Dedifferentiated amniotic fluid mesenchymal stem cell (primary cell): ENCODE measurements around the gene ACAN.

ENCODE experiments used
- DNase-seq: peaks from one replicate; pipeline ENCODE4 v3.0.0-alpha.2; 2016; ENCODE audit errors: extremely low spot score

ACAN gene

DNA sequence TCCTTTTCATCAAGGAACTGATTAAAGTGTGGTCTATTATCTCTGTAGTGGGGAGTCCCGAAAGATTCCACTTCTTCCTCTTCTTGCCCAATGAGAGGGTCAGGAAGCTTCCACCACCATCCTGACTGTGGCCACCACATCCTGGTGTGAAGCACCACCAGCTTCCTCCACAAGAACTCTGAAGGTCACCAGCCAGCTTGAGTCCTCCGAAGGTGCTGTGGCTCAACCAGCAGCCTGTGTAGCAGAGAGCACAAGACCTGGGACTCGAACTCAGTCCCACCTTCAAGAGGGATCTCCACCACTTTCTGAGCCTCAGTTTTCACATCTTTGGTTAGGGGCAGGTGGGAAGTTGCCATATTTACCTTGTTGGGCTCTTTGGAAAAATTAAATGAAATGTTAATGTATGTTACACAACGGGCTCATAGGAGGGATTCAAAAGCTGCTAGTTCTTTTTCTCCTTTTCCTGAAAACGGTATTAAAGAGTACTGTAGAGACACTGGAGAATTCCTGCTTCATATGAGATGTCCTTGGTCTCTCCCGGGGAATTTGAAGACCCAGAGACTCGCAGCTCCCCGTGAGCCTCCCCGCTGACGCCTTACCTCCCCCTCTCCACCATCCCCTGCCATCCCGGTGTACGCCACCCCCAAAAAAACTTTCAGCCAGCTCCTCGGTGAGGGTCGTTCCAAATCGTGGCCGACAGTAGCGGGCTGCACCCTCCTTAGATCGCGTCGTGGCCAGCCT is 816 bp upstream of the ACAN start:
- DNase-seq = no peak

DNA sequence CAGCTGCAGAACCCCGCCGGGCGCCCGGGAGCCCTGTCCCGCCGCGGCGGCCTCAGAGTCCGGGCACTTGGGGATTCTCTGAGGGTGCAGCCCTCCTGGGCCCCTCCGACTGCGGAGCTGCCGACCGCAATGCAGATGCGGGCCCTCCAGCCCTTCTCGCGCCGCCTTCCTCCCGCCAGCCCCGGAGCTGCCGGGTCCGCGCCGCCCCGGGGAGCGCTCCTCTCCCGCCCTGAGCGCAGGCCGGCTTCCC is 320 bp upstream of the ACAN start:
- no peak for DNase-seq

DNA sequence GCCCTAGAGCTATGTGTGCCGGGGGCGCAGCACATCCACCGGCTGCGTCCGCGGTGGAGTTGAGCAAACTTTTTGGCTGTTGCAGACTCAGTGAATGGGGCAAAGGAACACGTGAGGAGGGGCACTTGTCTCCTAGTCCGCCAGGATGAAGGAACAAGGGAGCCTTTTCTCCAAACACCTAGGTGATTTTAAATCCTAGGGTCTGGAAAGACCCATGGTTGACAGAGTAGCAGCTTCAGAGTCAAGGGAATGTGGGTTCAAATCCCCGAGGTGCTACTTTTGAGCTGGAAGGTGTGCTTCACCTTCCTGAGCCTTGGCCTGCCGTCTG is 648 bp downstream of the ACAN start:
- DNase-seq = no peak

DNA sequence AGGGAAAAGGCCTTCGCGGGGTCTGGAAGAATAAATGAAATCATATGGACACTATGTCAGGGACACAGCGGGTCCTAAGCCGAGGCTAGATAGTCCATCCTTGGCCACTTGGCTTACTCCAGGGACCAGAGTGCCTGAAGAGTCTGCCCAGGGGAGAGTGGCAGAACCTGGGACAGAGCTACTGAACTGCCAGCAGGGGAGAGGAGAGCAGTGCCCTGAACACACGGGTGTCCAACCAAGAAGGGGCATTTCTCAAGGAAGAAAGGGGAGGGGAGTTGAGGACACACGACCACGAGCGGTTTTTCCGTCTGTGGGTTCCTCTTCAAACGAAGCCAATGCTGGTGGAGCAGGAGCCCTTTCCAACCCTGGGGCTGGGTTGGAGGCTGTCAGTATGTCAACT is 1.0 kb downstream of the ACAN start:
- DNase-seq = no peak

DNA sequence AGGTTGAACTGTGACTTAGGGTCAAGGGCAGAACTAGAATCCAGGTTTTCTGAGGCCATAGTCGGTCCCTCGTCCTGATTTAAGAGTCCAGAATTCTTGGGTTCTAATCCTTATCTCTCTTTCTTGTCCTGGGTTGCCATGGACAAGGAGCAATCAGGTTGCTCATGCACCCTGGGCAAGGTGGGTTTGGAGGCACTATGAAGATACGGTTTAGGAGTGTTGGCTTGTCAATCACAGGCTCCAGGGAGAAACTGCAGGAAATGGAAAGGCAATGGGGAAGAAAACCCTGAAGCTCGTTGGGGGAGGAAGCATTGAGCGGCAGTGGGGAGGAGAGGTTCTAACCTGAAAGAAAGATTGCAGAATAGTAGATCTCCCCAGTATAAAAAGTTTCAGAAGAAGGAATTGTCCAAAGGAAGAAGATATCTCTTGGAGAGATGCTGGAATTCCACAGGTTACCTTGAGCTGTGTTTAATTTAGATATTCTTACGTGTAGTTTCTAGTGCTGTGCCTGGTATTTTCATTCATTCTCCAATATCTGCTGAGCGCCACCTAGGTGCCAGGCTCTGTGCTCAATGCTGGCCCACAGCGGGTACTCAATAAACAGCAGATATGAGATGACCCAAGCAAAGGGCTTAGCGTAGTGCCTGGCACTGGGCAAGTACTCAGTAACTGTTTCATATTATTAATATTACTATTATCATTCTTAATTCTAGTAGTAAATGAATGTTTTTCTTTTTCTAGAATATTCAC is 2.0 kb downstream of the ACAN start:
- no peak for DNase-seq

DNA sequence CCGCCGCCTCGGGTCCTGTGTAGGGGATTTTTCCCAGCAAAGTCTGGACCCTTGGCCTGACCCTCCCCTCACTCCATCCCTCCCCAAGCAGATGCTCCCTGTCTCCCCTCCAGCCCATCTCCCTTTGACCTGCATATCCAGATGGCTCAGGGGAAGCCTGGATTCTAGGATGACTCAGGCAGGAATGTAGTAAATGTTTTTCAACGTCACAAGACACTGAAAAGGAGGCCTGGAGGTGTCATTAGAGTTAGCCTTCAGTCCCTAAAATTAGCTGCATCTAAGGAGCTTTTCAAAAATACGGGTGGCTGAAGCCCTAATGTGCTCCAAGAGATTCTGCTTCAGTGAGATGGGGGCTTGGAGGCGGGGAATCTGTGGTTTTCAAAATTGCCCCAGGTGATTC is 7.2 kb downstream of the ACAN start:
- DNase-seq = no peak

DNA sequence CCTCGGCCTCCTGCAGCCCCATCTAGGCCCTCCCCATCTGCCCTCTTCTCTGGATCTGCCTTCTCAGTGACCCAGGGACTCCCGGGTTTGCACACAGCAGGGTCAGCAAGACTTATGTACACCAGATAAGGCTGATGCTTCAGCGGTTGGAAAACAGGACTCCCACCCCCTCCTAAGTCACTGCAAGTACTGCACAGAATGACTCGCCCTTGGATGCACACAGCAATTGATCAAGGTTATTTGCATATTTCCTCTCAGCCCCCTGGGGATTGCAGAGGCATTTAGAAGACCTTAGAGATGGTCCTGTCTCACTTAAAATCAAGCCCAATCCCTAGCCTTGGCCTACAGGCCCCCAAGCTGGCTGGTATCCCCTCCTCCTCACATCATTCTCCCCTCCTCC is 8.9 kb downstream of the ACAN start:
- no peak for DNase-seq

DNA sequence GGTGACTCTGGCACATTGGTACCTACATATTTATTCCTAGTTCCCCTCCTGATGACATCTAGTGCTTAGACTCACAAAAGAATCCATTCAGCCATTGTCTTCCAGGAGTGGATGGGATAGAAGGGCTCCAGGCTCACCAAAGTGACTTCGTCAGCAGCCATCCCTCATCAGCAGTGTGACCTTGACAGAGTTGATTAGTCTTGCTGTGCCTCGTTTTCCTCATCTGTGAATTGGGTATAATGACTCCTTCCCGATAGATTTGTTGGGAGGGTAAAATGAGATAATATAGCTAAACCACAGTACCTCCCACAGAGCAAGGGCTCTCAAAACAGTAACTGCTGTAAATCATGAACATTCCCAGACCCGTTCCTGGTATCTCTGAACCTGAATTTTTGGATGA is 10.7 kb downstream of the ACAN start:
- DNase-seq = no peak

DNA sequence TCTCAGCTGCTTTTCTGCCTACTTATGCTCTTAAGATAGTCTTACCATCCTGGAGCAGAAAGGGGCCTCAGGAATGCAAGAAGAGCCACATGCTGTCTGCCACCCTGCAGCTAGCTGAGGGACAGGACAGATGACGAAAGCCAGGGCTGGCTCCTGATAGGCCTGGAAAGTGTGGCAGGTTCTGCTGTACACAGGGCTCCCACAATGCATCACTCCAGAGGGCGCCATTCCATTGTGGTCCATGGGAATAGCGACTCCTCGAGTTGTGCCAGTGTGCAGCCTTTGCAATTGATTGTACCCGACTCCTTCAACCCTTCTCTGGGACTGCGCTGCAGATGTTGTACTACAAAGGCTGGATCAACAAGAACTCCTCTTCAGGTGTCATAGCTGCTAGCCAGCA is 11.2 kb downstream of the ACAN start:
- no peak for DNase-seq

DNA sequence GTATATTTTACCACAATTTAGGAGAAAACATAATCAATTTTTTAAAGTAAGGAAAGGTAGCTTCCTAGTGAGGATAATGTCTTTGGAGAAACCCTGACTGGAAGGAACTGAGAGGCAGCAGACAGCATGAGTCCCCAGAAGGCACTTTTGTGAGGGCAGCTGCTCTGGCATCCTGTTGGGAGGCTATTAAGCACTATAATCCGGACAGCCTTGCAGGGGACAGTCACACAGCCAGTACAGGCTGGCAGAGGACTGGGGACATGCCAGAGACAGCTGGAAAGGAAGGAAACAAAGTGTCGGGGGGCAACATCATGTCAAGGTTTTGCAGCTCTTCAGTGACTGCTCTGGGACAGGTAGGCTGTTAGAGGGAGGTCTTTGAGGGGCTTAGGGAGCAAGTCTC is 15.7 kb downstream of the ACAN start:
- DNase-seq = no peak

DNA sequence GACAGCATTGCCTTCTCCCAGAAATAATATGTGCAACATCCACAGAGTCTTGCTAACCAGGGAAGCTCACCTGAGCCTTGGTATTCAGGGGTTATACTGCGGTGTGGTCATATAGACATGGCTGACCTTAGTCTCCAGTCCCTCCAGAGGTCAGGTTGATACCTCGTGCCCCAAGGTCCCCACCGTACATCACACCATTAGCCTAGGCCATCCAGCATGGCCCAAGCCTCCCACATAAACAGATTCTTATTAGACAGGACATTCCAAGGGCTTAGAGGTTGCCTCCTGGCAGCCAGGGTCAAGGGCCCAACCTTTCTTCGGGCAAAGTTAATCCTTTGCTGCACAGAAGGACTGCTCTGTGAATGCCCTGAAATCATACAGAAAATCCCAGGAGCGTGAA is 18.8 kb downstream of the ACAN start:
- DNase-seq = no peak

DNA sequence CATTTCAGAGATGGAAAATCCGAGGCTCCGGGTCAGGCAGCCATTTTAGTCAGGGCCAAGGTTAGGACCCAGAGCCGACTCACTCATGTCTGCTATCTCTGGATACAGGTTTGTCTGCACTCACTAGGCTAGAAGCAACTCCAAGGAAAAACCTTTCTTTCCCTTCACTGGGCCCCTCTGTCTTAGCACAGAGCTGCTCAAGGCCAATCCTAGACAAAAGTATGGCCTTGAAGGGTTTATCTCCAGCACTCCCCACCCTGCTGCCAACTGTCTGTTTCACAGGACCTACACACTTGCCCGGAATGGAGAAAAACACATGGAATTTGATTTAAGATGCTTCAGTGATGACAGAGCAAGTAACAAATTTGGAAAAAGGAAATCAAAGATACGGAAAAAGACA is 25.6 kb downstream of the ACAN start:
- no peak for DNase-seq

DNA sequence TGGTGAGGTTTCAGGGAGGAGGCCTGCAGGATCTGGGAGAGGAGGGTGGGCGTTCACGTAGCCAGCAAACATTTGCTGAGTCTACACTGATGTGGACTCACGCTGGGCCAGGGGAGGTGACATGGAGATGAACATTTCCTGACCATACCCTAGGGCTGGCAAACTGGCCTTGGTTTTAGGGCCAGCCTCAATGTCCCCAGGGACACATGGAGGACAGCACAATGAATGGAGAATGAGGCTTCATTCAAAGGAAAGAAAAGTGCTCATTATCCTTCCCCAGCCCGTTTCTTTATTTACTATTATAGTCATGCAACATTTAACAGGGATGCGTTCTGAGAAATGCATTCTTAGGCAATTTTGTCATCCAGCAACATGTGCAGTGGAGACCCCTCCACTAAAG is 26.8 kb downstream of the ACAN start:
- DNase-seq = no peak

DNA sequence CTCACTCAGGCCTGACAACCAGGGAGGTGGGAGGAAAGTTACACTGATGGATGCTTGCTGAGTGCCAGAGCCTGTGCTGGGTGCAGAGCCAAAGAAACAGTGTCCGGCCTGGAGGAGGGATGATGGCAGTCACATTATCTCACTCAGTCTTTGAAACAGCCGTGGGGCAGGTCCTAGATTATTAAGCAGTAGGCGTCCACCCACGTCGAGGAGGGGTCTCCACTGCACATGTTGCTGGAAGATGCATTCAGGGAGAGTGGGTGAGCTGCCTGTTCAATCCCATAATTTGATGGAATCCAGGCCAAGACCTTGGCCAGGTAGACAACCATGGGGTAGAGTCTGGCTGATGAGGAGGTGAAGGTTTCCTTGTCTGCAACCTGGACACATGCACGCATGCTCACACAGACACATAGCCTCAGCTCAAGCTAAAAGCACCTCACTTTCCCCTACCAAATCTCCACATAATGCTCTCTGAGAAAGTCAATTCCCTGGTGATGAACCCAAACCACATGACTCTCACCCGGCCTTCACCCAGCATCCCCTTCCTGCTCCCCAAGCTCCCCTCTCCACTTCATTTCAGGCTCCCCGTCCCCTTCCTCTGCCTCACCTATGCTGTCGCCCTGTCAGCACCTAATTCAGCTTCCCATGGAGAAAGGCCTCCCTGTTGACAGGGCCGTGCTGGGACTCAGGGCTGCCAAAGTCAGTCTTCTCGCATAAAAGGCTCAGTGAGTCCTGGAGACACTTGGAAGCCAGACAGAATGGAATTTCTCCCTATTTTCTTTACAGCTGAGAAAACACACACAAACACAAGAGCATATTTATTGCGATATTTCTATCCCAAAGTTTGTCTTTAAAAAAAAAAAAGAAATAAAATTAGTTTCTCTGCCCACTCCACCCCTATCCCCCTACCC is 29.8 kb downstream of the ACAN start:
- no peak for DNase-seq

DNA sequence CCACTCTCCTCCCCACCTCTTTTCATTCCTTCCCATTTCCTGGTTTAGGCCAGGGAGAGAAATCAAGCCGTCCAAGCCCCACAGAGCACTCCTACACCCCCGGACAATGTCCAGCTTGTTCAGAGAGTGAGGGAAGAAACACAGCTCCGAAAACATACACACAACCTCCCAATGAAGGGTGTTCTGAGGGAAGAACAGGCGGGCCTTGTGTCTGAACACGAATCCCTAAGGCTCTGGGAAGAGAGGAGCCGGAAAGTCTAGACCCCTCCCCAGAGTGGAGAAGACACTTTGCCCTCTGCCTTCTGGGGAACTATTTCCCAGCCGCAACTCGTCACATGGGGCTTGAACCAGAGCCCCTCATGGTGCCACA is 30.5 kb downstream of the ACAN start:
- DNase-seq = no peak

DNA sequence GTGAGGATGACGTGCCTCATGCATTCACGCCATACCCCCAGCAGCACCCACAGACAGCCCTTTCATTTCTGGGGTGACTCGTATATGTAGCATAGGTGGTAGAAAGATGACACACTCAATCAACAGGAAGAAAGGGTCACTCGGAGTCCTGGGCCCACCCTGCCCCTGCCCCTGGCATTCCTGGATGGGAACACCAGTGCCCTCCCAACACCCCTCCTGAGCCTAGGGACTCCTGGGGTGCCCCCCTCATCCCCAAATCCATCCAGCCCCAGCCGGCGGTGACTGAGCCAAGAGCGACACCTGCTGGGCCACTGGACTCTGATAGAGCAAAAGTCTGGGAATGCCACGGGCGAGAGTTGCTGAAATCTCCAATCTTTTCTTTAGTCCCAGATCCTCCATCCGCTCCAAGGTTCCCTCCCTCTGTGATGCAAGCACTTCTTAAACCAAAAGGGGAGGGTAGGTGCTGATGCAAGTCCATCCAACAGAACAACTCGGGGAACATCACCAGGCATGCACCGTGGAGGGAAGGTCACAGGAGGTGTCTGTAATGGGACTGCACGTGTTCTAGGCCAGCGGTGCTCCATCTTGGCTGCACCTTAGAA is 31.1 kb downstream of the ACAN start:
- no peak for DNase-seq

DNA sequence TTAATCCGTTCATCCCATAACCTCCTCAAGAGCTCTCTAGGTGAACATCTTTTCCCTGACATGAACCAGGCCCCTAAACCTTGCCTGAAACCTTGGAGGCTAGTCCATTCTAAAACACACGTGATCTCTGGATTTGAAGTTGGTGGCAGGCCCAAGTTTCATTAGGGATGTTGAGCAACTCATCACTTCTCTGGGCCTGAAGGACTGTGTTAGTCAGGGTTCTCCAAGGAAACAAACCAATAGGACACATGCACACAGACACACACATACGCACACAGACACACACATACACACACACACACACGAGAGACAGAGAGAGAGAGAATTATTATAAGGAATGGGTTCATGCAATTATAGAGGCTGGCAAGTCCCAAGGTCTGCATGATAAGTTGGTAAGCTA is 31.9 kb downstream of the ACAN start:
- DNase-seq = no peak

DNA sequence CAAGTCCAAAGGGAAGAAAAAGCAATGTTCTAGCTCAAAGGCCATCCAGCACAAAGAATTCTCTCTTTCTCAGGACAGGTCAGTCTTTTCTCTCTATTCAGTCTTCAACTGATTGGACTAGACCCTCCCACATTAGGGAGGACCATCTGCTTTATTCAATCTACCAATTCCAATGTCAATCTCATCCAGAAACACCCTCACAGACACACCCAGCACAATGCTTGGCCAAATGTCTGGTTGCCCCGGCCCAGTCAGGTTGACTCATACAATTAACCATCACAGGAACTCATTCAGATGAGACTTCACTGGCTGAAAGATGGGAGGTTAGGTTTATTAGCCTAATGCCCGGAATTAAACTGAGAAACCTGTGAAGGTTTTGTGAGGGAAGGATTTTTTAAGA is 32.4 kb downstream of the ACAN start:
- DNase-seq = no peak

DNA sequence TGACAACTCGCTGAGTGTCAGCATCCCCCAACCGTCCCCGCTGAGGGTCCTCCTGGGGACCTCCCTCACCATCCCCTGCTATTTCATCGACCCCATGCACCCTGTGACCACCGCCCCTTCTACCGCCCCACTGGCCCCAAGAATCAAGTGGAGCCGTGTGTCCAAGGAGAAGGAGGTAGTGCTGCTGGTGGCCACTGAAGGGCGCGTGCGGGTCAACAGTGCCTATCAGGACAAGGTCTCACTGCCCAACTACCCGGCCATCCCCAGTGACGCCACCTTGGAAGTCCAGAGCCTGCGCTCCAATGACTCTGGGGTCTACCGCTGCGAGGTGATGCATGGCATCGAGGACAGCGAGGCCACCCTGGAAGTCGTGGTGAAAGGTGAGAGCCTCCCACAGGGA is 35.4 kb downstream of the ACAN start:
- no peak for DNase-seq

DNA sequence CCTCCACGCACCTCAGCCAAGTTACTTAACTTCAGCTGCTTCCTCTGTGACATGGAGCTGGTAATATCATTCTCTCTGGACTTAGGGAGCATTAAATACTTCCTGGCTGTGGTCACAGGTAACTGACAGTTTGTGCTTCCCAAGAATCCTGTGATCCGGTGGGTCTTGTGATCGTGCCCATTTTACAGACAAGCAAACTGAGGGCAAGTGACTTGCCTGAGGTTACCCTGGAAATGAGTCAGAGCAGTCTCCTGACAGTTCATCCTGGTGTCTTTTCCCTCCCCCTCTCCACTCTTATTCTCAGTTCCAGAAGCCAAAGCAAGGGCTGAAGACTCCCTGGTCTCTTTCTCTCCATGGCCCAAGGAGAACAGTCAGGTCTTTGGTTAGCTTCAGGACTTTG is 35.9 kb downstream of the ACAN start:
- DNase-seq = no peak

DNA sequence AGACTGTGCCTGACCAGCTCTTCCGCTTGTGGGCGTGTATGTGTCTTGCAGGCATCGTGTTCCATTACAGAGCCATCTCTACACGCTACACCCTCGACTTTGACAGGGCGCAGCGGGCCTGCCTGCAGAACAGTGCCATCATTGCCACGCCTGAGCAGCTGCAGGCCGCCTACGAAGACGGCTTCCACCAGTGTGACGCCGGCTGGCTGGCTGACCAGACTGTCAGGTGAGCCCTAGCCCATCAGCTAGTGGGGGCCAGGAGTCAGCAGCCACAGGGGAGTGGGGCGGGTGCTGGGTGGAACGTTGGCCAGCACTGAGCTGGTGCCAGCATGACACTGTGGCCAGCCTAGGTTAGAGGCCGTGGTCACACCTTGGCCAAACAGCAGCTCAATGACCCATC is 36.7 kb downstream of the ACAN start:
- no peak for DNase-seq

DNA sequence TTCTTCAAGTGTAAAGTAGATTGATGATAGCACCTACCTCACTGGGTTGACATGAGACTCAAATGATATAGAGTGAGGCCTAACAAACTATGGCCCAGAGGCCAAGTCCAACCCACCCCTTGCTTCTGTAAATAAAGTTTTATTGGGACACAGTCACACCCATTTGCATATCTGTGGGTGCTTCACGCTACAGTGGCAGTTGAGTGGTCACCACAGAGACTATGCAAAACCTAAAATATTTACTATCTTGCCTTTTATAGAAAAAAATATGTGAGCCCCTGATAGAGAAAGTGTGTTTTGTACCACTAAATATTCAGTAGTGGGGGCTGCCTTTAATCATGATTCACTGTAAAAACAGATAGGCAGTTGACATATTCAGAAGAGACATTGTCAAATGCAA is 38.0 kb downstream of the ACAN start:
- no peak for DNase-seq

DNA sequence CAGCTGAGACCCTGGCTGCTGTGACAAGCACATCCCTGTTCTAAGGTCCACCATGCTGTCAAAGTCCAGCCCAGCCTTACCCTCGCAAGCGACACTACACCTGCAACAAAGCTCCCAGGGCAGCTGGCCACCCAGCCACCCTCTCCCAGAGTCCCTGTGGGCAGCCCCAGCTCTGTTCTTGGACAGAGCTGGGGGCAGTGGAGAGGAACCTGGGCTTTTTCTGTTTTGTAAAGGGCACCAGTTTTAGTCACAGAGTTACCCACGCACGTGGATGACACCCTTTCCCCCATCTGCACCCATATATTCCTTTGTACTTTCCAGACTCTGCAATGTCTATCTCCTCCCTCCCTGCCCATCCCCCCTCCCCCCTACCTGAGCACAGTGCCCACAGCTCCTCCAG is 38.9 kb downstream of the ACAN start:
- DNase-seq = no peak
